CD4-positive, alpha-beta T cell (primary cell): ENCODE data around the gene PARP1. TPM values are rescaled to one million over a fixed set of nuclear protein-coding genes. Genes with fewer than 3 reads are reported as not detected.

Experiments
- ATAC-seq: fragments of 200-7000 bp; cut with Tn5 transposase; one replicate; pipeline ENCODE4 v1.10.0; 2022; ENCODE audit warnings: mild to moderate bottlenecking; ENCODE audit not compliant: poor library complexity
- CTCF ChIA-PET: fragments of 350-600 bp; sonication (Branson Sonifier 250); formaldehyde crosslinking; loops from one replicate; lab custom pipeline; 2021; ENCODE audit warnings: antibody characterized with exemption, inconsistent platforms; lab: Charles Lee
- POLR2A ChIA-PET: fragments of 350-600 bp; sonication (Branson Sonifier 250); formaldehyde crosslinking; loops from one replicate; lab custom pipeline; 2021; ENCODE audit warnings: antibody characterized with exemption, inconsistent platforms; lab: Charles Lee
- DNase-seq, 14 experiments: peaks; one replicate each; pipeline ENCODE4 v3.0.0-alpha.2; 2013 to 2020; ENCODE audit warnings: mixed read lengths in 2 of 14
- H3K27ac ChIP-seq, 2 donors: one replicate each; pipeline versions ENCODE4 v1.5.1 to v1.7.0; 2013; ENCODE audit warnings: low read length in 2 of 2, low read depth in 1 of 2, mild to moderate bottlenecking in 1 of 2
- H3K27me3 ChIP-seq, 2 experiments: 1 replicate in 1 of 2; 2 replicates in 1 of 2; pipeline versions ENCODE4 v1.6.1 to v1.7.0; 2013; ENCODE audit warnings: low read length in 2 of 2, control low read depth in 1 of 2, mild to moderate bottlenecking in 1 of 2, moderate library complexity in 1 of 2; ENCODE audit not compliant: insufficient read depth in 2 of 2, control insufficient read depth in 1 of 2
- H3K36me3 ChIP-seq: one replicate; pipeline ENCODE4 v1.6.1; 2013; ENCODE audit warnings: low read length, control low read depth; ENCODE audit not compliant: insufficient read depth
- H3K4me1 ChIP-seq: one replicate; pipeline ENCODE4 v1.6.1; 2013; ENCODE audit warnings: low read length, control low read depth; ENCODE audit not compliant: insufficient read depth
- H3K4me3 ChIP-seq: one replicate; pipeline ENCODE4 v1.5.1; 2013; ENCODE audit warnings: mild to moderate bottlenecking, low read length, moderate library complexity
- H3K9me3 ChIP-seq, 2 experiments: 1 replicate in 1 of 2; 2 replicates in 1 of 2; pipeline versions ENCODE4 v1.6.1 to v1.7.0; 2013; ENCODE audit warnings: low read length in 2 of 2, mild to moderate bottlenecking in 2 of 2, control low read depth in 1 of 2, moderate library complexity in 1 of 2; ENCODE audit not compliant: control insufficient read depth in 1 of 2, insufficient read depth in 1 of 2
- H3K27ac Mint-ChIP-seq: one replicate; pipeline ENCODE4 v1.8.0; 2020; ENCODE audit warnings: mixed read lengths
- H3K27me3 Mint-ChIP-seq: one replicate; pipeline ENCODE4 v1.8.0; 2021; ENCODE audit warnings: mixed read lengths
- H3K36me3 Mint-ChIP-seq: one replicate; pipeline ENCODE4 v1.8.0; 2021; ENCODE audit warnings: low read depth, mixed read lengths
- H3K4me1 Mint-ChIP-seq: one replicate; pipeline ENCODE4 v1.8.0; 2021; ENCODE audit warnings: low read depth, mixed read lengths
- H3K4me3 Mint-ChIP-seq: one replicate; pipeline ENCODE4 v1.8.0; 2020; ENCODE audit warnings: mild to moderate bottlenecking, mixed read lengths
- H3K9me3 Mint-ChIP-seq: one replicate; pipeline ENCODE4 v1.8.0; 2020; ENCODE audit warnings: mixed read lengths
- CTCF ChIP-seq: fragments of 200-600 bp; IDR thresholded peaks from one replicate; pipeline ENCODE4 v1.8.0; 2022; ENCODE audit warnings: antibody characterized with exemption, mild to moderate bottlenecking
- intact Hi-C, 2 experiments: fragments of 100-400 bp; cut with DNase I in 1 of 2; cut with micrococcal nuclease in 1 of 2; formaldehyde crosslinking; loops; one replicate each; pipeline versions ENCODE4 v1.15.1 to v1.9.0; 2023 to 2025; cut with DNase I, micrococcal nuclease
- total RNA-seq, 174 experiments: library from RNA in 2 of 174; stranded (reverse) in 2 of 174; gene quantifications; one replicate each; pipeline ENCODE4 v1.2.3 and lab custom pipeline; 2021 to 2026

The PARP1 gene
- total RNA-seq, 2 experiments from 2014 or later: 59.3 to 63.6 TPM

GRCh38 chr1:226363801-226364513, 43.9 kb downstream of the PARP1 start:
- Histone ChIP-seq H3K4me3 (no peak overlapping the region), H3K27me3 (no peaks in the 10 kb centered on the region), H3K27ac (no peak overlapping the region), H3K9me3 (no peaks in the 10 kb centered on the region), H3K4me1 (no peaks in the 10 kb centered on the region), H3K36me3 (peaks cover 95% of the 10 kb centered on the region)
- DNase-seq: no peak
- no peak for TF ChIP-seq CTCF
- peaks cover 100% of the 10 kb centered on the region for H3K36me3 Mint-ChIP-seq
- ATAC-seq: no peak
- CTCF ChIA-PET: no interaction called here
- H3K27ac Mint-ChIP-seq: no peak overlapping the region
- no peaks in the 10 kb centered on the region for H3K27me3 Mint-ChIP-seq
- no peaks in the 10 kb centered on the region for H3K9me3 Mint-ChIP-seq
- H3K4me1 Mint-ChIP-seq: no peaks in the 10 kb centered on the region
- POLR2A ChIA-PET: no interaction called here
- H3K4me3 Mint-ChIP-seq: no peak overlapping the region
- intact Hi-C loops: no loop called here

GRCh38 chr1:226362891-226363447, 44.9 kb downstream of the PARP1 start:
- Histone ChIP-seq H3K4me3 (no peak overlapping the region), H3K27ac (no peak overlapping the region), H3K36me3 (peaks cover 95% of the 10 kb centered on the region), H3K27me3 (no peaks in the 10 kb centered on the region), H3K4me1 (no peaks in the 10 kb centered on the region), H3K9me3 (no peaks in the 10 kb centered on the region)
- intact Hi-C loops: no loop called here
- Mint-ChIP-seq H3K4me3 (no peak overlapping the region), H3K4me1 (no peaks in the 10 kb centered on the region), H3K27ac (no peak overlapping the region), H3K9me3 (no peaks in the 10 kb centered on the region), H3K27me3 (no peaks in the 10 kb centered on the region), H3K36me3 (peaks cover 100% of the 10 kb centered on the region)
- TF ChIP-seq CTCF: no peak
- POLR2A ChIA-PET: no interaction called here
- CTCF ChIA-PET: no interaction called here
- ATAC-seq (no peak), DNase-seq (no peak)

GRCh38 chr1:226362361-226362760, 45.5 kb downstream of the PARP1 start:
- H3K9me3 Mint-ChIP-seq: no peaks in the 10 kb centered on the region
- ChIA-PET POLR2A (no interaction called here), CTCF (no interaction called here)
- H3K4me1 ChIP-seq: no peaks in the 10 kb centered on the region
- H3K4me3 Mint-ChIP-seq: no peak overlapping the region
- DNase-seq: no peak
- no peaks in the 10 kb centered on the region for H3K27me3 Mint-ChIP-seq
- H3K4me3 ChIP-seq: no peak overlapping the region
- no peak for ATAC-seq
- no peaks in the 10 kb centered on the region for H3K9me3 ChIP-seq
- H3K27ac Mint-ChIP-seq: no peak overlapping the region
- H3K27me3 ChIP-seq: no peaks in the 10 kb centered on the region
- H3K36me3 Mint-ChIP-seq: peaks cover 100% of the 10 kb centered on the region
- peaks cover 95% of the 10 kb centered on the region for H3K36me3 ChIP-seq
- no peaks in the 10 kb centered on the region for H3K4me1 Mint-ChIP-seq
- no peak for TF ChIP-seq CTCF
- intact Hi-C loops: no loop called here
- H3K27ac ChIP-seq: no peak overlapping the region
